ENCODE results near the gene CAB39L.
"Not testable (repeated sequence)": the region's sequence is repeated elsewhere in the genome, so short reads cannot be mapped to it uniquely, and the experiment has no call there.

The CAB39L gene

GRCh38 chr13:49346460-49346859 lies 97.4 kb downstream of the CAB39L start:
- no peak for DNase-seq (ENCODE audit: low spot score)

- no peak for DNase-seq (ENCODE audit: low spot score)
Observed at GRCh38 chr13:49343731-49344130, 100.1 kb downstream of the CAB39L start.

- no peak for DNase-seq (ENCODE audit: low spot score)
Observed at GRCh38 chr13:49343255-49343654, 100.6 kb downstream of the CAB39L start.

- no peak for DNase-seq (ENCODE audit: low spot score)
Observed at GRCh38 chr13:49342454-49342853, 101.4 kb downstream of the CAB39L start.

GRCh38 chr13:49341941-49342340 lies 101.9 kb downstream of the CAB39L start:
- no peak for DNase-seq (ENCODE audit: low spot score)

GRCh38 chr13:49341517-49341916 lies 102.3 kb downstream of the CAB39L start:
- no peak for DNase-seq (ENCODE audit: low spot score)

GRCh38 chr13:49340161-49340560 lies 103.7 kb downstream of the CAB39L start:
- no peak for DNase-seq (ENCODE audit: low spot score)

- DNase-seq (ENCODE audit: low spot score): no peak
Observed at GRCh38 chr13:49336655-49337054, 107.2 kb downstream of the CAB39L start.

- DNase-seq (ENCODE audit: low spot score): no peak
Observed at GRCh38 chr13:49330546-49330864, 113.4 kb downstream of the CAB39L start.

GRCh38 chr13:49329831-49330545 lies 113.9 kb downstream of the CAB39L start:
- DNase-seq (ENCODE audit: low spot score): no peak

GRCh38 chr13:49327145-49327544 lies 116.7 kb downstream of the CAB39L start:
- DNase-seq (ENCODE audit: low spot score): not testable (repeated sequence)

- DNase-seq (ENCODE audit: low spot score): no peak
Observed at GRCh38 chr13:49326222-49326917, 117.5 kb downstream of the CAB39L start.

GRCh38 chr13:49323344-49323743 lies 120.5 kb downstream of the CAB39L start:
- DNase-seq (ENCODE audit: low spot score): no peak

GRCh38 chr13:49322702-49323101 lies 121.2 kb downstream of the CAB39L start:
- no peak for DNase-seq (ENCODE audit: low spot score)

- DNase-seq (ENCODE audit: low spot score): no peak
Observed at GRCh38 chr13:49320975-49321374, 122.9 kb downstream of the CAB39L start.

GRCh38 chr13:49319951-49320350 lies 123.9 kb downstream of the CAB39L start:
- no peak for DNase-seq (ENCODE audit: low spot score)

- DNase-seq (ENCODE audit: low spot score): no peak
Observed at GRCh38 chr13:49319551-49319950, 124.3 kb downstream of the CAB39L start.

- no peak for DNase-seq (ENCODE audit: low spot score)
Observed at GRCh38 chr13:49315756-49316482, 127.9 kb downstream of the CAB39L start.

- DNase-seq (ENCODE audit: low spot score): no peak
Observed at GRCh38 chr13:49315036-49315565, 128.8 kb downstream of the CAB39L start.

- no peak for DNase-seq (ENCODE audit: low spot score)
Observed at GRCh38 chr13:49314344-49314882, 129.5 kb downstream of the CAB39L start.

- no peak for DNase-seq (ENCODE audit: low spot score)
Observed at GRCh38 chr13:49311816-49312215, 132.0 kb downstream of the CAB39L start.

- DNase-seq (ENCODE audit: low spot score): no peak
Observed at GRCh38 chr13:49310251-49310650, 133.6 kb downstream of the CAB39L start.

All from COLO829 (cell line).